K562 (cell line): ENCODE data around the gene HPSE2. TPM values are rescaled to one million over a fixed set of nuclear protein-coding genes. Genes with fewer than 3 reads are reported as not detected.

Experiments used
- ATAC-seq: fragments of 200-7000 bp; cut with Tn5 transposase; 3 replicates; pipeline ENCODE4 v1.9.1; 2020; ENCODE audit warnings: moderate library complexity
- BruUV-seq: library from RNA; stranded (reverse); fragments of 400-500 nt; replicated peaks from 2 replicates; lab custom pipeline; 2021; lab: Mats Ljungman, UMichigan
- CTCF ChIA-PET: fragments of 300-600 bp; formaldehyde crosslinking; extraction: SDS; loops from one replicate; lab custom pipeline; 2021; ENCODE audit warnings: low intra/inter-chr PET ratio; lab: Yijun Ruan, JAX
- POLR2A ChIA-PET: fragments of 300-600, 350-650 bp; sonication (Branson Sonifier 250); formaldehyde crosslinking; extraction: SDS; loops from one replicate; lab custom pipeline; 2021; ENCODE audit warnings: antibody characterized with exemption, inconsistent platforms; lab: Yijun Ruan, JAX
- DNase-seq, 4 experiments: peaks; one replicate each; pipeline versions ENCODE4 v3.0.0 to v3.0.0-alpha.2; 2011 to 2018; ENCODE audit warnings: low spot score in 3 of 4, mixed read lengths in 3 of 4; ENCODE audit errors: extremely low read depth in 1 of 4
- FAIRE-seq: peaks from 2 replicates; lab custom pipeline; 2011; peaks lifted over from hg19 to GRCh38; lab: Jason Lieb, UNC
- H2AFZ ChIP-seq: 2 replicates; pipeline ENCODE4 v1.6.0; 2011; ENCODE audit warnings: low read depth, low read length, control low read depth, inconsistent platforms
- H3K27ac ChIP-seq: fragments of 200-600 bp; 3 replicates; pipeline ENCODE4 v1.8.0; 2011; ENCODE audit warnings: low read depth, mild to moderate bottlenecking, control low read depth, inconsistent platforms, low read length, moderate library complexity, mixed read lengths; ENCODE audit errors: extremely low read depth
- H3K27me3 ChIP-seq, 2 experiments: fragments of 300-600 bp in 1 of 2; 2 replicates in 1 of 2; 3 replicates in 1 of 2; pipeline versions ENCODE4 v1.6.0 to v1.8.0; 2011; ENCODE audit warnings: inconsistent platforms in 2 of 2, low read length in 2 of 2, mild to moderate bottlenecking in 1 of 2, mixed read lengths in 1 of 2, moderate library complexity in 1 of 2; ENCODE audit not compliant: control insufficient read depth in 2 of 2, insufficient read depth in 2 of 2
- H3K36me3 ChIP-seq: fragments of 300-600 bp; 3 replicates; pipeline ENCODE4 v1.8.0; 2011; ENCODE audit warnings: mild to moderate bottlenecking, low read length, inconsistent platforms; ENCODE audit not compliant: control insufficient read depth, insufficient read depth
- H3K4me1 ChIP-seq, 2 experiments: fragments of 200-600 bp in 1 of 2; replicated peaks in 1 of 2; 2 replicates in 1 of 2; 3 replicates in 1 of 2; pipeline versions ENCODE4 v1.5.1 to v1.8.0; 2011; ENCODE audit warnings: inconsistent platforms in 2 of 2, low read length in 2 of 2, mild to moderate bottlenecking in 1 of 2, mixed read lengths in 1 of 2, moderate library complexity in 1 of 2; ENCODE audit not compliant: control insufficient read depth in 2 of 2, insufficient read depth in 2 of 2
- H3K4me2 ChIP-seq: 2 replicates; pipeline ENCODE4 v1.6.1; 2011; ENCODE audit warnings: low read length, control low read depth, inconsistent platforms, mixed read lengths; ENCODE audit not compliant: insufficient read depth
- H3K4me3 ChIP-seq: fragments of 200-600 bp; sonication (generic), shearing (Covaris generic); 2 replicates; pipeline ENCODE4 v1.5.1; 2016; ENCODE audit warnings: control low read depth, inconsistent platforms
- H3K79me2 ChIP-seq: fragments of 200-600 bp; 3 replicates; pipeline ENCODE4 v1.8.0; 2011; ENCODE audit warnings: low read length, inconsistent platforms; ENCODE audit not compliant: control insufficient read depth, insufficient read depth
- H3K9ac ChIP-seq, 2 experiments: 2 replicates each; pipeline versions ENCODE4 v1.6.0 to v1.6.1; 2011; ENCODE audit warnings: low read depth in 2 of 2, low read length in 2 of 2, control low read depth in 1 of 2, inconsistent platforms in 1 of 2, mild to moderate bottlenecking in 1 of 2, mixed read lengths in 1 of 2; ENCODE audit not compliant: insufficient read depth in 1 of 2
- H3K9me1 ChIP-seq: one replicate; pipeline ENCODE4 v1.6.0; 2011; ENCODE audit warnings: inconsistent platforms, mild to moderate bottlenecking, low read length, moderate library complexity; ENCODE audit not compliant: control insufficient read depth, insufficient read depth
- H3K9me3 ChIP-seq: replicated peaks from 2 replicates; pipeline ENCODE4 v1.5.1; 2011; ENCODE audit warnings: low read depth, low read length, inconsistent platforms; ENCODE audit not compliant: control insufficient read depth, insufficient read depth
- H4K20me1 ChIP-seq: replicated peaks from 2 replicates; pipeline ENCODE4 v1.6.1; 2011; ENCODE audit warnings: low read length, inconsistent platforms, mixed read lengths; ENCODE audit not compliant: control insufficient read depth, insufficient read depth
- CCNT2 ChIP-seq: IDR thresholded peaks from 2 replicates; pipeline ENCODE4 v1.6.1; 2011; ENCODE audit warnings: borderline replicate concordance, low read depth, mild to moderate bottlenecking, moderate library complexity, mixed read lengths, low read length; ENCODE audit not compliant: insufficient read length; ENCODE audit errors: extremely low read depth
- DACH1 ChIP-seq: fragments of 450-650 bp; IDR thresholded peaks from 2 replicates; pipeline ENCODE4 v1.6.1; 2018; ENCODE audit not compliant: partially characterized antibody
- GTF2A2 ChIP-seq: IDR thresholded peaks from 2 replicates; pipeline ENCODE4 v1.6.1; 2016; ENCODE audit warnings: mild to moderate bottlenecking, missing genetic modification characterization, missing compliant biosample characterization
- JUN ChIP-seq, 2 experiments: sonication (generic) in 1 of 2; formaldehyde crosslinking in 1 of 2; IDR thresholded peaks; 2 replicates each; pipeline versions ENCODE4 v1.6.1 to v1.8.0; 2012 to 2022; ENCODE audit warnings: borderline replicate concordance in 2 of 2, mild to moderate bottlenecking in 2 of 2, improper control_type of control experiment in 1 of 2, low read depth in 1 of 2, low read length in 1 of 2, missing genetic modification reagents in 1 of 2
- WGBS: fragments of 100-300 bp; shearing (Covaris generic); methylation state at CpG from one replicate; pipeline ENCODE4 v1.1.6; 2016; ENCODE audit warnings: low coverage, mixed read lengths; ENCODE audit not compliant: insufficient coverage; ENCODE audit errors: missing lambda C conversion rate; 5-methylcytosine and 5-hydroxymethylcytosine counted together
- in situ Hi-C: fragments of 300-500 bp; cut with MboI; formaldehyde crosslinking; loops from 4 replicates; pipeline ENCODE4 v1.15.0; 2018; ENCODE audit warnings: inconsistent platforms, mixed read lengths
- intact Hi-C: fragments of 100-400 bp; cut with micrococcal nuclease; formaldehyde crosslinking; loops from 2 replicates; pipeline ENCODE4 v1.14.2; 2022
- polyA plus RNA-seq, 8 experiments: library from polyadenylated mRNA; depleted of rRNA in 4 of 8; stranded (reverse) in 5 of 8; unstranded in 3 of 8; fragments of >200 nt; fragmentation: Nextera tagmentation in 2 of 8; fragmentation: Illumina TruSeq in 1 of 8; extraction: Ambion mirVana in 2 of 8; extraction: Trizol in 1 of 8; gene quantifications; 2 replicates each; pipeline versions ENCODE4 v1.2.1 to v1.2.3, GENCODE V29; 2011 to 2014; ENCODE audit warnings: inconsistent platforms in 1 of 8, missing spikeins in 1 of 8
- total RNA-seq, 7 experiments: library from RNA; depleted of rRNA in 6 of 7; stranded (reverse); fragments of >200 nt in 6 of 7; fragmentation: Illumina TruSeq in 2 of 7; extraction: Trizol in 2 of 7; gene quantifications; 2 replicates each; pipeline versions ENCODE4 v1.2.1 to v1.2.3, GENCODE V29; 2011 to 2021; ENCODE audit warnings: low replicate concordance in 1 of 7
- TF ChIP-seq, protein P1 (sequence below), 2 experiments: fragments of 450-650 bp in 1 of 2; IDR thresholded peaks; 2 replicates each; pipeline ENCODE4 v1.6.1; 2011 to 2017; ENCODE audit warnings: low read depth in 2 of 2, antibody characterized with exemption in 1 of 2, borderline replicate concordance in 1 of 2, low read length in 1 of 2, mild to moderate bottlenecking in 1 of 2, mixed read lengths in 1 of 2; ENCODE audit not compliant: control insufficient read depth in 1 of 2
- TF ChIP-seq, protein P2 (sequence below): sonication (generic); formaldehyde crosslinking; IDR thresholded peaks from 2 replicates; pipeline ENCODE4 v1.8.0; 2022; ENCODE audit warnings: missing genetic modification reagents, mild to moderate bottlenecking, borderline replicate concordance
- TF ChIP-seq, protein P3 (sequence below): fragments of 200-800 bp; sonication (Bioruptor generic); IDR thresholded peaks from 2 replicates; pipeline ENCODE4 v1.6.1; 2016; ENCODE audit warnings: missing genetic modification characterization, missing compliant biosample characterization

HPSE2 gene
- total and polyA plus RNA-seq, 9 of the 15 experiments (the other 6 are each of a cell fraction or from before 2014, with no cell fraction given): 0.03 to 0.10 (median 0.04) TPM; not detected in 2

DNA sequence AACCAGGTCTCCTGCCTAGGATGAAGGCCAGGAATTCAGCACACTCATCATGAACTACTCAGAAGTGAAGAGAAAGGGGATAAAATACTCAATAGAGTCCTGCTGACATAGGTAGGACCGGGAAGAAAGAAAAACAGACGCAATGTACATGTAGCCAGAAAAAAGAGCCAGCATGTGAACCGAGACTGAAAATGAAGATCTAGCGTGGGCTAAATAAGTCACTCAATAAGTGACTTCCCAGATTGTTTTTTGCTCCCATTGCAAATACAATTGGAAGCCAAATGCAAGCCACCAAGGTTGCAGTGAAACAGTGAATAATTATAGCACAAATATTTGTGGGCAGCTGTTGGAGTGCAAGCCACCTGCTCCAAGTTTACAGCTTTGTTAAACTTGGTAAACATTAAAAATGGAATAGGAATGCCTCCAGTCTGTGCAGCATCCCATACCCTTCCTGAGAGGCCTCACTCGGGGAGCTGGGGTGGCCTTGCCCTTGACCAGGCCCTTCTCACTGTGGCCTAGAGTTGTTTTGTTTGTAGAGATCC, 754.2 kb downstream of the HPSE2 start:
- H3K4me2 ChIP-seq: no peak overlapping the region
- H3K79me2 ChIP-seq: no peaks in the 10 kb centered on the region
- no TSS peak for BruUV-seq
- no peaks in the 10 kb centered on the region for H3K4me1 ChIP-seq
- no peaks in the 10 kb centered on the region for H3K36me3 ChIP-seq
- ChIA-PET POLR2A (interaction anchor here (1.0 kb wide), 1 partner anchor 12 kb away, joined by 3 read pairs; no protein-coding TSS in a partner anchor), CTCF (no interaction called here)
- H3K27me3 ChIP-seq: 0 out of 5 replicates have a peak, but pooled peaks cover 0 to 3% of the 10 kb centered on the region in 2 experiments
- no peak overlapping the region for H2AFZ ChIP-seq
- no peak for ATAC-seq
- no peak for FAIRE-seq
- H3K4me3 ChIP-seq: no peak overlapping the region
- H3K9me1 ChIP-seq: no peaks in the 10 kb centered on the region
- no peaks in the 10 kb centered on the region for H4K20me1 ChIP-seq
- H3K9me3 ChIP-seq: no peaks in the 10 kb centered on the region; the same call in 1 of the 2 replicates
- H3K27ac ChIP-seq: no peak overlapping the region
- no peak for DNase-seq
- 3% methylated on average over 4 of the region's 5 CpGs for WGBS
- in situ Hi-C loops: no loop called here
- intact Hi-C loops: no loop called here
- H3K9ac ChIP-seq: no peak overlapping the region
- TF ChIP-seq, protein P1, sequence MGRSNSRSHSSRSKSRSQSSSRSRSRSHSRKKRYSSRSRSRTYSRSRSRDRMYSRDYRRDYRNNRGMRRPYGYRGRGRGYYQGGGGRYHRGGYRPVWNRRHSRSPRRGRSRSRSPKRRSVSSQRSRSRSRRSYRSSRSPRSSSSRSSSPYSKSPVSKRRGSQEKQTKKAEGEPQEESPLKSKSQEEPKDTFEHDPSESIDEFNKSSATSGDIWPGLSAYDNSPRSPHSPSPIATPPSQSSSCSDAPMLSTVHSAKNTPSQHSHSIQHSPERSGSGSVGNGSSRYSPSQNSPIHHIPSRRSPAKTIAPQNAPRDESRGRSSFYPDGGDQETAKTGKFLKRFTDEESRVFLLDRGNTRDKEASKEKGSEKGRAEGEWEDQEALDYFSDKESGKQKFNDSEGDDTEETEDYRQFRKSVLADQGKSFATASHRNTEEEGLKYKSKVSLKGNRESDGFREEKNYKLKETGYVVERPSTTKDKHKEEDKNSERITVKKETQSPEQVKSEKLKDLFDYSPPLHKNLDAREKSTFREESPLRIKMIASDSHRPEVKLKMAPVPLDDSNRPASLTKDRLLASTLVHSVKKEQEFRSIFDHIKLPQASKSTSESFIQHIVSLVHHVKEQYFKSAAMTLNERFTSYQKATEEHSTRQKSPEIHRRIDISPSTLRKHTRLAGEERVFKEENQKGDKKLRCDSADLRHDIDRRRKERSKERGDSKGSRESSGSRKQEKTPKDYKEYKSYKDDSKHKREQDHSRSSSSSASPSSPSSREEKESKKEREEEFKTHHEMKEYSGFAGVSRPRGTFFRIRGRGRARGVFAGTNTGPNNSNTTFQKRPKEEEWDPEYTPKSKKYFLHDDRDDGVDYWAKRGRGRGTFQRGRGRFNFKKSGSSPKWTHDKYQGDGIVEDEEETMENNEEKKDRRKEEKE (IDR thresholded peaks at IDR 0.05; ENCODE audit: borderline replicate concordance in 1 of 2, control insufficient read depth in 1 of 2, low read depth in 2 of 2, low read length in 1 of 2): no peak
- TF ChIP-seq JUN (IDR thresholded peaks at IDR 0.05; ENCODE audit: borderline replicate concordance, low read depth, low read length): no peak
- no peak for TF ChIP-seq JUN (CRISPR knock-in tag; IDR thresholded peaks at IDR 0.05; ENCODE audit: borderline replicate concordance)
- TF ChIP-seq DACH1: no peak
- TF ChIP-seq CCNT2: no peak
- TF ChIP-seq, protein P2, sequence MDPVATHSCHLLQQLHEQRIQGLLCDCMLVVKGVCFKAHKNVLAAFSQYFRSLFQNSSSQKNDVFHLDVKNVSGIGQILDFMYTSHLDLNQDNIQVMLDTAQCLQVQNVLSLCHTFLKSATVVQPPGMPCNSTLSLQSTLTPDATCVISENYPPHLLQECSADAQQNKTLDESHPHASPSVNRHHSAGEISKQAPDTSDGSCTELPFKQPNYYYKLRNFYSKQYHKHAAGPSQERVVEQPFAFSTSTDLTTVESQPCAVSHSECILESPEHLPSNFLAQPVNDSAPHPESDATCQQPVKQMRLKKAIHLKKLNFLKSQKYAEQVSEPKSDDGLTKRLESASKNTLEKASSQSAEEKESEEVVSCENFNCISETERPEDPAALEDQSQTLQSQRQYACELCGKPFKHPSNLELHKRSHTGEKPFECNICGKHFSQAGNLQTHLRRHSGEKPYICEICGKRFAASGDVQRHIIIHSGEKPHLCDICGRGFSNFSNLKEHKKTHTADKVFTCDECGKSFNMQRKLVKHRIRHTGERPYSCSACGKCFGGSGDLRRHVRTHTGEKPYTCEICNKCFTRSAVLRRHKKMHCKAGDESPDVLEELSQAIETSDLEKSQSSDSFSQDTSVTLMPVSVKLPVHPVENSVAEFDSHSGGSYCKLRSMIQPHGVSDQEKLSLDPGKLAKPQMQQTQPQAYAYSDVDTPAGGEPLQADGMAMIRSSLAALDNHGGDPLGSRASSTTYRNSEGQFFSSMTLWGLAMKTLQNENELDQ: no peak
- TF ChIP-seq GTF2A2 (tag): no peak
- TF ChIP-seq, protein P3, sequence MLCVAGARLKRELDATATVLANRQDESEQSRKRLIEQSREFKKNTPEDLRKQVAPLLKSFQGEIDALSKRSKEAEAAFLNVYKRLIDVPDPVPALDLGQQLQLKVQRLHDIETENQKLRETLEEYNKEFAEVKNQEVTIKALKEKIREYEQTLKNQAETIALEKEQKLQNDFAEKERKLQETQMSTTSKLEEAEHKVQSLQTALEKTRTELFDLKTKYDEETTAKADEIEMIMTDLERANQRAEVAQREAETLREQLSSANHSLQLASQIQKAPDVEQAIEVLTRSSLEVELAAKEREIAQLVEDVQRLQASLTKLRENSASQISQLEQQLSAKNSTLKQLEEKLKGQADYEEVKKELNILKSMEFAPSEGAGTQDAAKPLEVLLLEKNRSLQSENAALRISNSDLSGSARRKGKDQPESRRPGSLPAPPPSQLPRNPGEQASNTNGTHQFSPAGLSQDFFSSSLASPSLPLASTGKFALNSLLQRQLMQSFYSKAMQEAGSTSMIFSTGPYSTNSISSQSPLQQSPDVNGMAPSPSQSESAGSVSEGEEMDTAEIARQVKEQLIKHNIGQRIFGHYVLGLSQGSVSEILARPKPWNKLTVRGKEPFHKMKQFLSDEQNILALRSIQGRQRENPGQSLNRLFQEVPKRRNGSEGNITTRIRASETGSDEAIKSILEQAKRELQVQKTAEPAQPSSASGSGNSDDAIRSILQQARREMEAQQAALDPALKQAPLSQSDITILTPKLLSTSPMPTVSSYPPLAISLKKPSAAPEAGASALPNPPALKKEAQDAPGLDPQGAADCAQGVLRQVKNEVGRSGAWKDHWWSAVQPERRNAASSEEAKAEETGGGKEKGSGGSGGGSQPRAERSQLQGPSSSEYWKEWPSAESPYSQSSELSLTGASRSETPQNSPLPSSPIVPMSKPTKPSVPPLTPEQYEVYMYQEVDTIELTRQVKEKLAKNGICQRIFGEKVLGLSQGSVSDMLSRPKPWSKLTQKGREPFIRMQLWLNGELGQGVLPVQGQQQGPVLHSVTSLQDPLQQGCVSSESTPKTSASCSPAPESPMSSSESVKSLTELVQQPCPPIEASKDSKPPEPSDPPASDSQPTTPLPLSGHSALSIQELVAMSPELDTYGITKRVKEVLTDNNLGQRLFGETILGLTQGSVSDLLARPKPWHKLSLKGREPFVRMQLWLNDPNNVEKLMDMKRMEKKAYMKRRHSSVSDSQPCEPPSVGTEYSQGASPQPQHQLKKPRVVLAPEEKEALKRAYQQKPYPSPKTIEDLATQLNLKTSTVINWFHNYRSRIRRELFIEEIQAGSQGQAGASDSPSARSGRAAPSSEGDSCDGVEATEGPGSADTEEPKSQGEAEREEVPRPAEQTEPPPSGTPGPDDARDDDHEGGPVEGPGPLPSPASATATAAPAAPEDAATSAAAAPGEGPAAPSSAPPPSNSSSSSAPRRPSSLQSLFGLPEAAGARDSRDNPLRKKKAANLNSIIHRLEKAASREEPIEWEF: no peak
